Measurements from ENCODE around the gene IGFL1. TPM values are rescaled to one million over a fixed set of nuclear protein-coding genes. Genes with fewer than 3 reads are reported as not detected.

The IGFL1 gene
- total and polyA plus RNA-seq, 9 donors, result not detected

DNA sequence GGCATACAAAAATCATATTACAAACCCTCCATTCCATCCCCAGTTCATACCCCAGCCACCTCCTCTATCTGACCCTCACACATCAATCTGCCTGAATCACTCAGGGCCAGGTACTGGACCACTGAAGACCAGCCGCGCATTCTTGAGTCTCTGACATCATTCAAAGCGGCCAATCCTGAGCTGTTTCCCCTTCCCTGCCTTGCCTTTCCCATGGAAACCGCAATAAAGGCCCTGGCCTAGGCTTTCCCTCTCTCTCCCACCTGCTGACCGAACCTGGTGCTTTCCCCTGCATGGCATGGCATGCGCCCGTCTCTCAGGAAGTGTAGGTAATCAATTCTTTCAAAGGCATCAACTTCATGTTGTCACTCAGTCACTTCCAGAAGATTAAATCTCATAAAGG lies 49.6 kb downstream of the IGFL1 start:
- TF ChIP-seq, protein P1, sequence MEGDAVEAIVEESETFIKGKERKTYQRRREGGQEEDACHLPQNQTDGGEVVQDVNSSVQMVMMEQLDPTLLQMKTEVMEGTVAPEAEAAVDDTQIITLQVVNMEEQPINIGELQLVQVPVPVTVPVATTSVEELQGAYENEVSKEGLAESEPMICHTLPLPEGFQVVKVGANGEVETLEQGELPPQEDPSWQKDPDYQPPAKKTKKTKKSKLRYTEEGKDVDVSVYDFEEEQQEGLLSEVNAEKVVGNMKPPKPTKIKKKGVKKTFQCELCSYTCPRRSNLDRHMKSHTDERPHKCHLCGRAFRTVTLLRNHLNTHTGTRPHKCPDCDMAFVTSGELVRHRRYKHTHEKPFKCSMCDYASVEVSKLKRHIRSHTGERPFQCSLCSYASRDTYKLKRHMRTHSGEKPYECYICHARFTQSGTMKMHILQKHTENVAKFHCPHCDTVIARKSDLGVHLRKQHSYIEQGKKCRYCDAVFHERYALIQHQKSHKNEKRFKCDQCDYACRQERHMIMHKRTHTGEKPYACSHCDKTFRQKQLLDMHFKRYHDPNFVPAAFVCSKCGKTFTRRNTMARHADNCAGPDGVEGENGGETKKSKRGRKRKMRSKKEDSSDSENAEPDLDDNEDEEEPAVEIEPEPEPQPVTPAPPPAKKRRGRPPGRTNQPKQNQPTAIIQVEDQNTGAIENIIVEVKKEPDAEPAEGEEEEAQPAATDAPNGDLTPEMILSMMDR (IDR thresholded peaks at IDR 0.05), result no peak
- TF ChIP-seq POLR2A (IDR thresholded peaks at IDR 0.05) (no peak), EP300 (IDR thresholded peaks at IDR 0.05) (no peak)
- Histone ChIP-seq H3K4me1 (ENCODE audit: insufficient read depth) (no peaks in the 10 kb centered on the region), H3K9me3 (no peaks in the 10 kb centered on the region), H3K27ac (no peak overlapping the region), H3K27me3 (no peaks in the 10 kb centered on the region), H3K36me3 (no peaks in the 10 kb centered on the region), H3K4me3 (no peak overlapping the region)
- WGBS, 3 donors, result 69 to 81% (median 79%) methylated on average over 7 of the region's 7 CpGs
- DNase-seq, result no peak
- intact Hi-C loops (cut with DNase I), result loop anchor here in 3 of 4 donors (2.0 to 10.0 kb wide), 3 partner anchors 113 to 236 kb away; no protein-coding TSS in a partner anchor

Other genes with a start within 250 kb of the IGFL1 start
- gene CCDC61, start 234.3 kb upstream of the IGFL1 start, total RNA-seq, result 10 to 100 TPM in 6 of 7 donors, 1 to 10 TPM in 1; 7.6 to 19.6 (median 16.6) TPM
- gene CCDC61, start 234.3 kb upstream of the IGFL1 start, polyA plus RNA-seq, result 10 to 100 TPM in 1 of 2 donors, 1 to 10 TPM in 1; 2.7 to 12.5 TPM
- gene PGLYRP1, start 206.7 kb upstream of the IGFL1 start, total RNA-seq, result not detected
- not detected for gene PGLYRP1, start 206.7 kb upstream of the IGFL1 start, polyA plus RNA-seq
- not detected for gene IGFL4, start 188.7 kb upstream of the IGFL1 start, total RNA-seq
- not detected for gene IGFL4, start 188.7 kb upstream of the IGFL1 start, polyA plus RNA-seq
- not detected for gene IGFL3, start 105.1 kb upstream of the IGFL1 start, total RNA-seq
- not detected for gene IGFL3, start 105.1 kb upstream of the IGFL1 start, polyA plus RNA-seq
- under 1 TPM in 2 of 7 donors, not detected in 5; 0.23 to 0.27 TPM for gene IGFL2, start 81.5 kb upstream of the IGFL1 start, total RNA-seq
- not detected for gene IGFL2, start 81.5 kb upstream of the IGFL1 start, polyA plus RNA-seq
- gene HIF3A, start 67.3 kb downstream of the IGFL1 start, total RNA-seq, result 10 to 100 TPM; 27.0 to 82.2 (median 57.7) TPM
- 10 to 100 TPM; 10.8 to 37.9 TPM for gene HIF3A, start 67.3 kb downstream of the IGFL1 start, polyA plus RNA-seq
- 10 to 100 TPM; 34.5 to 63.4 (median 45.3) TPM for gene PPP5C, start 117.3 kb downstream of the IGFL1 start, total RNA-seq
- 10 to 100 TPM; 33.1 to 79.2 TPM for gene PPP5C, start 117.3 kb downstream of the IGFL1 start, polyA plus RNA-seq
- gene CCDC8, start 183.8 kb downstream of the IGFL1 start, total RNA-seq, result 10 to 100 TPM; 29.3 to 82.6 (median 67.9) TPM
- gene CCDC8, start 183.8 kb downstream of the IGFL1 start, polyA plus RNA-seq, result 10 to 100 TPM; 20.1 to 35.7 TPM
- under 1 TPM in 6 of 7 donors, not detected in 1; 0.25 to 0.82 (median 0.39) TPM for gene PNMA8C, start 199.2 kb downstream of the IGFL1 start, total RNA-seq
- gene PNMA8C, start 199.2 kb downstream of the IGFL1 start, polyA plus RNA-seq, result under 1 TPM; 0.15 to 0.32 TPM
- 10 to 100 TPM in 6 of 7 donors, 1 to 10 TPM in 1; 8.8 to 35.3 (median 32.8) TPM for gene PNMA8A, start 241.8 kb downstream of the IGFL1 start, total RNA-seq
- 10 to 100 TPM in 1 of 2 donors, 1 to 10 TPM in 1; 9.9 to 13.2 TPM for gene PNMA8A, start 241.8 kb downstream of the IGFL1 start, polyA plus RNA-seq